Measurements from ENCODE around the gene NKX3-2. TPM values are rescaled to one million over a fixed set of nuclear protein-coding genes. Genes with fewer than 3 reads are reported as not detected.

The NKX3-2 gene
- total and polyA plus RNA-seq, 2 of the 4 experiments (the other 2 are of a cell fraction): 0.05 TPM; not detected in 1

- H4K20me1 ChIP-seq (ENCODE audit: insufficient read depth, low read length): no peaks in the 10 kb centered on the region
- ChIA-PET POLR2A (ENCODE audit: unreplicated experiment) (no interaction called here), CTCF (interaction anchor here (0.6 kb wide), 2 partner anchors 33 to 315 kb away, joined by 3 to 4 read pairs; partner anchors contain the start of gene NKX3-2)
- no peaks in the 10 kb centered on the region for H3K27me3 ChIP-seq (ENCODE audit: control insufficient read depth, insufficient read depth, low read length)
- no peak overlapping the region for H3K56ac ChIP-seq (ENCODE audit: extremely low read depth, insufficient read depth, low read length)
- H4K91ac ChIP-seq (ENCODE audit: insufficient read depth, low read depth, low read length): no peak overlapping the region
- H3K4me1 ChIP-seq (ENCODE audit: control insufficient read depth, insufficient read depth, low read length): no peaks in the 10 kb centered on the region
- H2AK5ac ChIP-seq (ENCODE audit: low read depth, low read length): no peak overlapping the region
- H2AK9ac ChIP-seq (replicated peaks; ENCODE audit: low read depth, low read length, poor library complexity): no peak overlapping the region
- ATAC-seq (ENCODE audit: low read depth) (no peak), DNase-seq (no peak)
- no peaks in the 10 kb centered on the region; the same call in 1 of the 2 replicates for H3K9me1 ChIP-seq (ENCODE audit: insufficient read depth, low read length)
- WGBS, 2 experiments (ENCODE audit: extremely low coverage in 2 of 2, insufficient read length in 1 of 2): no CpG with 5 or more reads among the region's 3 CpGs
- TF ChIP-seq MAFK (IDR thresholded peaks at IDR 0.05; ENCODE audit: low read depth, low read length) (peak; percentile 3; the same call in 1 of the 2 replicates), RCOR1 (IDR thresholded peaks at IDR 0.05; ENCODE audit: insufficient replicate concordance, low read length) (no peak), RAD21 (IDR thresholded peaks at IDR 0.05; ENCODE audit: low read length) (no peak)
- no peak overlapping the region for H2BK120ac ChIP-seq (ENCODE audit: low read depth, low read length)
- no peaks in the 10 kb centered on the region for H3K9me3 ChIP-seq (ENCODE audit: control insufficient read depth, insufficient read depth, low read length)
- H3K27ac ChIP-seq (ENCODE audit: insufficient read depth, low read length): no peak overlapping the region
- in situ Hi-C loops (cut with MboI; ENCODE audit: low sequenced_read_pairs): no loop called here
- no peak overlapping the region for H4K5ac ChIP-seq (ENCODE audit: low read depth, low read length)
- H4K8ac ChIP-seq (ENCODE audit: low read depth in 2 of 2, low read length in 2 of 2): no peak overlapping the region
- no peak overlapping the region for H3K4me2 ChIP-seq (ENCODE audit: low read depth, low read length)
- H2BK20ac ChIP-seq (ENCODE audit: low read depth, low read length): no peak overlapping the region
- H2BK15ac ChIP-seq (ENCODE audit: low read depth, low read length): no peak overlapping the region
- dilution Hi-C loops (cut with HindIII; ENCODE audit: low sequenced_read_pairs, unreplicated experiment): no loop called here
- no peak overlapping the region for H3K18ac ChIP-seq (ENCODE audit: low read depth, low read length)
- no peak overlapping the region for H3K4ac ChIP-seq (ENCODE audit: low read depth, low read length)
- H3K14ac ChIP-seq (replicated peaks; ENCODE audit: low read depth, low read length): no peak overlapping the region
- no peaks in the 10 kb centered on the region for H3K79me1 ChIP-seq (ENCODE audit: low read depth in 1 of 2, low read length in 2 of 2)
- no peak overlapping the region for H3K4me3 ChIP-seq (ENCODE audit: insufficient read depth, low read depth, low read length)
- H2BK5ac ChIP-seq (ENCODE audit: low read depth, low read length, poor library complexity, severe bottlenecking): no peak overlapping the region
- intact Hi-C loops (cut with micrococcal nuclease): no loop called here
- H3K23ac ChIP-seq (ENCODE audit: low read depth, low read length): no peak overlapping the region
- H3K36me3 ChIP-seq (ENCODE audit: control insufficient read depth, insufficient read depth, low read length): peaks cover 39% of the 10 kb centered on the region
- BruUV-seq (replicated peaks): TSS peak; percentile 9
- no peak overlapping the region for H2AFZ ChIP-seq (replicated peaks; ENCODE audit: low read length, poor library complexity)
- no peak overlapping the region for H3K9ac ChIP-seq (ENCODE audit: low read depth, low read length)
Measured at GRCh38 chr4:13577660-13578059, 33.4 kb upstream of the NKX3-2 start.
